NCI-H1436 treated with DMSO at 0.1 percent for 48 hours (cell line): Measurements from ENCODE around the gene NCOR1.

Source experiments
- DNase-seq: peaks from one replicate; lab custom pipeline; 2025; lab: John Stamatoyannopoulos, UW

NCOR1 gene

GRCh38 chr17:16026895-16027294 lies 188.4 kb downstream of the NCOR1 start:
- no peak for DNase-seq

GRCh38 chr17:16025202-16025601 lies 190.1 kb downstream of the NCOR1 start:
- no peak for DNase-seq

GRCh38 chr17:16023881-16024280 lies 191.5 kb downstream of the NCOR1 start:
- no peak for DNase-seq

GRCh38 chr17:16019347-16019746 lies 196.0 kb downstream of the NCOR1 start:
- no peak for DNase-seq

- no peak for DNase-seq
Measured at GRCh38 chr17:16013943-16014407, 201.4 kb downstream of the NCOR1 start.

- no peak for DNase-seq
Measured at GRCh38 chr17:16007439-16007838, 207.9 kb downstream of the NCOR1 start.

GRCh38 chr17:16005636-16006035 lies 209.7 kb downstream of the NCOR1 start:
- DNase-seq: no peak

- no peak for DNase-seq
Measured at GRCh38 chr17:16003841-16004240, 211.5 kb downstream of the NCOR1 start.

GRCh38 chr17:16002708-16003260 lies 212.6 kb downstream of the NCOR1 start:
- no peak for DNase-seq

GRCh38 chr17:16001226-16001897 lies 214.0 kb downstream of the NCOR1 start:
- no peak for DNase-seq

- no peak for DNase-seq
Measured at GRCh38 chr17:15999974-16000827, 215.1 kb downstream of the NCOR1 start.

GRCh38 chr17:15999141-15999973 lies 216.0 kb downstream of the NCOR1 start, which contains the start of the genes TTC19 and ZSWIM7:
TSS of gene TTC19 (plus strand) at chr17:15999824. CDS start at chr17:15999849, 25 bp downstream.
TSS of gene ZSWIM7 (minus strand) at chr17:15999704. CDS start at chr17:15999594, 110 bp downstream.
- DNase-seq: peak; percentile 70

GRCh38 chr17:15998031-15998562 lies 217.2 kb downstream of the NCOR1 start:
- no peak for DNase-seq

GRCh38 chr17:15996322-15996721 lies 219.0 kb downstream of the NCOR1 start:
- DNase-seq: no peak

GRCh38 chr17:15981646-15982580 lies 233.4 kb downstream of the NCOR1 start:
- DNase-seq: no peak

- no peak for DNase-seq
Measured at GRCh38 chr17:15981208-15981607, 234.1 kb downstream of the NCOR1 start.
